Ramos (cell line): ENCODE measurements around the gene ATXN10.

ENCODE experiments used
- in situ Hi-C: fragments of 300-500 bp; cut with MboI; formaldehyde crosslinking; loops from one replicate; pipeline ENCODE4 v1.14.3; 2022; ENCODE audit warnings: low sequenced_read_pairs; ENCODE audit not compliant: unreplicated experiment

The ATXN10 gene

DNA sequence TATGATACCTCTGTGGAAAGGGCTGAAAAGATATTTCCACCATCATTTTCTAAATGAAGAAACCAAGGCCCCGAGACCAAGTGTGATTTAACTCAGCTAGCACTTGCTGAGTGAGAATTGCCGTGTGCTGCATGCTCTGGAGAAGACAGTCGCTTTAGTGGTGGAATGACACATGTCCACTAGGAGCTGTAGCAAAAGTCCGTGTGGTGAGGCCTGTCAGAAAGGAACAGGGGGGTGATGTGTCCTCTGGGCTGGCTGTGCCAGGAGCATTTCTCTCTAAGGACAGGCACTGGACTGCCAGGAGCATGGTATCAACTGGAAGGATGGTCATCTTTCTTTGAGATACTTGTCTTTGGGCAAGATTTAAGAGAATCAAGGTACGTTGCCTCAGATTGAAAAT is 72.8 kb downstream of the ATXN10 start:
- in situ Hi-C loops = no loop called here

GRCh38 chr22:45750626-45751025 is 79.0 kb downstream of the ATXN10 start:
- in situ Hi-C loops = no loop called here

GRCh38 chr22:45752036-45752435 is 80.4 kb downstream of the ATXN10 start:
- in situ Hi-C loops = no loop called here

DNA sequence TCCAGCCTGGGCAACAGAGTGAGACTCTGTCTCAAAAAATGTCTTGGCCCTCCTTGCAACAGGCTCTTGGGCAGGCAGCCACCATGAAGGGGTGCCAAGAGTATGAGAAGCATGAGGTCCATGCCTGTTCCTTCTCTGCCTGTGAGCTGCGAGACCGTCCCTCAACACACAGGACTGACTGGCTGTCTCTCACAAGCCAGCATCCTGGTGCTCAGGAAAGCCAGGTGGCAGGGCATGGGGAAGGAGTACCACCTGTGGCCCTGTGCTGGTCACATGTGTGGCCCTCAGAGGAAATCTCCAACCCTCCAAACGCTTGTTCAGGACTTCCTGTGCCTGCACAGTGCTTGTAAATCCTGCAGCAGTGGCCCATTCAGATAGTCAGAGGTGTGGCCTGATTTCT is 83.2 kb downstream of the ATXN10 start:
- in situ Hi-C loops = no loop called here

DNA sequence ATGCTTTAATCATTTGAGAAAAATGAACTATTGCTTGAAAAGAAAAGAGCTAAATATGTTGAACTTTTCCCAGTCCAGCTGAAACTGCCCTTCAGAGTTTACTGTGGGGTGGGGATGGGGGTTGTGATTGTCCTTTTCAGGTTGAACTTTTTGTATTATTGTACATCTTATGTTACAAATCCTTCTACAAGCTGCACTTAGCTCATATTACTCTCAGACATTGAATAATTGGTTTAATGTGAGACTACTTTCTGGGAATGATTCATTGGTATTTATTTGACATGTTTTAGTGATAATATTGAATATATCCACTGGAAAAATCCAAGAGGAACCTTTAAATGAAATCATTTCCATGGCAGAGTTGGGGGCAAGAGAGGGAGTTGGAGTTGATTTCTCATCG is 84.9 kb downstream of the ATXN10 start:
- in situ Hi-C loops = no loop called here

DNA sequence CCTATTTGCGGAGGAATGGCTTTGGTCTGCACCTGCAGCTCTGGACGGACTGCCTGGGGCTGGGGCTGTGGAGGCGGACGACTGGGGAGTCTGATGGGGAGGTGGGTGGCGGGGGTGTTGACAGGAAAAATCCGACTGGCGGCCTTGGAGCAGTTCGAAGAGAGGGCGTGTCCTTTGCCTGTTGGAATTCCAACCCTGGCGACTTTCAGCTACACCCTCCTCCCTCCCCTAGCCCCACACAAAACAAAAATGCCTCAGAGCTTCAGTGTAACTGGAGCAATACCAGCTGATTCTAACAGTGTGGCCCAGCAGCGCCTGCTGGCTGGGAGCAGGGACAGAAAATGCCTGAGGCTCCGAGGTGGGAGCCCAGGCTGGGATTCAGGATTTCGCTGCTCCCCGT is 85.4 kb downstream of the ATXN10 start:
- in situ Hi-C loops = no loop called here

GRCh38 chr22:45757936-45758335 is 86.3 kb downstream of the ATXN10 start:
- in situ Hi-C loops = no loop called here

DNA sequence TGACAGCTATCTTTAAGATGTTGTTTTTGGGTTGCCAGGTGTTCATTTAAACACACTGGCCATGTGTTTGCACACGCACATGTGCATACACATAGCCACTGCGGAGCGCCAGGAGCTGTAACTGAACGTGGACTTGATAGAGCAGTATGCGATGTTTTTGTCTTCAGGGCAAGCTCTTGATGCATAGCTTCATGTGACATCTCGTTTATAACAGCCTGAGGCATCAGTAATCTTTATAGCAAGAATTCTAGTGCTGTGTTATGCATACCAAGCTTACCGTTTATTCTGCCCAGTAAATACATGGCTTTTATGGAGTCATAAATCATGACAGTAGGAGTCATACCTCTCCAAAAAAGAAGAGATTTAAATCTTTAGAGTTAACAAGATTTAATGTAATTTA is 87.0 kb downstream of the ATXN10 start:
- in situ Hi-C loops = no loop called here

- in situ Hi-C loops = no loop called here
Observed at GRCh38 chr22:45760682-45761081, 89.0 kb downstream of the ATXN10 start.

DNA sequence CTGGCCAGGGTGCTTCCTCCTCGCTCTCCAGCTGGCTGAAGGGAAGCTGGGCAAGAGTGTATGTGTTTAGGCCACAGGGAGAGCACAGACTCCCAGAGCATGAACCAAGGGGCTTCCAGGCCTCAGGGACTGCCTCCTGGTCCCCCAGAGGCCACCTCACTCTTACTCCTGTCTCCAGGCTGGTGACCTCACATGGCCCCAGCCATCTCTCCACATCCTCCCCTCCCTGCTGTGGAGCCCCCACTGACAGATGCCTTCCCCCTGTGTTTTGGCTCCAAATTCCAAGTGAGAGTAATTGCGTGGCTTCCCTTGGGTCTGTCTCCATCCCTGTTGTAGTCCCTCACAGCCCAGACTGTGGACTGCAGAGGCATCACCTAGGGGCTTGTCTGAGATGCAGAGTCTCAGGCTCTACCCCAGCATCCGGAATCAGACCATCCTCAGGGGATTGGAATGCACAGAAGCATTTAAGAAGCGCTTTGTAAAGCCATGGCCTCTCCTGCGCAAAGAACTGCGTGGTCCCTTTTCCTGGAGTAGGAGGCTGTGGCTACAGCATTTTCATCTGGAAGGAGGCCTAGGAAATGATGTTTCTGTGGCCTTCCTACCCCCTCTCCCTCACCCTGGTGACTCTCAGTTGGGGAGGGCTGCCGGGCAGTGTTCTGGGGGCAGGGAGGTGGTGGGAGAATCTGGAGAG is 91.1 kb downstream of the ATXN10 start:
- in situ Hi-C loops = no loop called here

GRCh38 chr22:45763236-45763624 is 91.6 kb downstream of the ATXN10 start:
- in situ Hi-C loops = no loop called here

DNA sequence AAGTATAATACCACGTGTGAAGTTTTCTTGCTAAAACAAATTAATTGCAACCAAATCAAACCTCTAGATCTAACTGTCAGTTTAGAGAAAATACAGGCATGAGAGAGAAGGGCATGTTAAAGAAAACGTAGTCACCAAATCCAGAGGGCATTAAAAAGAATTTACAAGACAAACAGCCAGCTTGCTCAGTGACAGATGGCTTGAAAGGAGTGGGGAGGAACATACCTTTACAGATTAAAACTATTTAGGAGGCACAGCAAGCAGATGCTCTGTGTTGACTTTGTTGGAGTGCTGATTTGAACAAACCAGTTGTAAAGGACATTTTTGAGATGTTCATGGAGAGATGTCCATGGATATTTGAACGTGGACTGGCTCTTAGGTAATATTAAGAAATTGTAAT is 96.9 kb downstream of the ATXN10 start:
- in situ Hi-C loops = no loop called here

GRCh38 chr22:45769569-45770210 is 98.1 kb downstream of the ATXN10 start:
- in situ Hi-C loops = no loop called here

DNA sequence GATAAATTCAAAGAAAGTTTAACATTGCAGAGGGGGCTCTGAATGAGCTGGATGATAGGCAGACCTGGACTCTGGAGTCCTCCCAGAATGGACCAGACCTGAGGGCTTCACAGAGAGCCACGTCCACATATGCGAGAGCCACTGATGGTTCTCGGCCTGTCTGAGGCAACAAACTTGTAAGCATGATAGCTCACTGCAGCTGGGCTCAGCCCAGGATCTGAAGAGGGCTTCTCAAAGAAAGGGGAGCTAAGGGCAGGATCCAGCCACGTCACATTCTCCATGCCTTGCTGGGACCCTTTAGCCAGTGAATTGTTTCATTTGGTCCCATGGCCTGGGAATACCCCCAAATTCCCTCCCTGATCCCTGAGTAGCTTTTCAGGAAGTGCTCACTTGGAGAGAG is 98.9 kb downstream of the ATXN10 start:
- in situ Hi-C loops = no loop called here

DNA sequence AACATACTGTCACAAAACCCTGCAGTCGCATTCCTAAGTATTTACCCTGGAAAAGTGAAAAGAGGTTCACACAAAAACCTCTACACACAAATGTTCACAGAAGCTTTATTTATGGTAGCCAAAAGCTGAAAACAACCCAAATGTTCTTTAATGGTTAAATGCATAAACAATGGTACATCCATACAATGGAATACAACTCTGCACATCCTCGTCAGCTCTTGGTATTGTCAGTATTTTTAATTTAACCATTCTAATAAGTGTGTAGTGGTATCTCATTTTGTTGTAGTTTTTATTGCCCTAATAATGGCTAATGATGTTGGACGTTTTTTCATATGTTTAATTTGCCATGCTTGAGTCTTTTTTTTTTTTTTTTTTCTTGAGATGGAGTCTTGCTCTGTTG is 99.4 kb downstream of the ATXN10 start:
- in situ Hi-C loops = no loop called here

- in situ Hi-C loops = no loop called here
Observed at GRCh38 chr22:45771711-45772110, 100.1 kb downstream of the ATXN10 start.

- in situ Hi-C loops = no loop called here
Observed at GRCh38 chr22:45772743-45773142, 101.1 kb downstream of the ATXN10 start.

DNA sequence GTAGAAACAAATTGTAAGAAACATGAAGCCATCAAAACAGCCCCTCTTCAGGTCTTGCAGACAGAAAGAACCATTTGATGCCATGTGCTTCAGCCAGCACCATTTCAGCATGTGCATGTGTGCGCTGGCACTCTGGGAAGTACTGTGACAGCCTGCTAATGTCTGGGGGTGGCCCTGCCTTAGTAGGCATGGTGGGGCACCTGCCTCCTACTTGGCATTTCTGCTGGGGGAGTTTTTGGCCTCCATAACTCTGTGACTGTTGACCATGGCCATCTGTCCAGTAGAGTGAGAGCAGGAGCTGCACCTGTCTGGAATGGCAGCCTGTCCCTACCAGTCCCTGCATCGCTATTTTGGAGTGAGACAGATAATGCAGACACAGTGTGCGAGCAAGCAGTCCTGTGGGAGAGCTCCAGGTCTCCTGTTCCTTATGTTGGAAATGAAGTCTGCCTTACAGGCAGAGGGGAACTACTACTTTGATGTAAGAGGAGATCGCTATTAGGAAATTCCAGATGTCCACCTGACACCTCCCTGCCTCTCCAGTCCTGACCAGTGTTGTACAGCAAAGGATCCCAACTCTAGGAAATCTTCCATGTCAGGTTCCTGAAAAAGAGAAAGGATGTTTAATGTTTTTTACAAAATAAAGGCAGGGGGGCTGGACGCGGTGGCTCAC is 102.5 kb downstream of the ATXN10 start:
- in situ Hi-C loops = no loop called here

- in situ Hi-C loops = loop anchor here (25.0 kb wide), 2 partner anchors 812 to 987 kb away; partner anchors contain the start of gene TBC1D22A
Observed at GRCh38 chr22:45775062-45775461, 103.4 kb downstream of the ATXN10 start.

DNA sequence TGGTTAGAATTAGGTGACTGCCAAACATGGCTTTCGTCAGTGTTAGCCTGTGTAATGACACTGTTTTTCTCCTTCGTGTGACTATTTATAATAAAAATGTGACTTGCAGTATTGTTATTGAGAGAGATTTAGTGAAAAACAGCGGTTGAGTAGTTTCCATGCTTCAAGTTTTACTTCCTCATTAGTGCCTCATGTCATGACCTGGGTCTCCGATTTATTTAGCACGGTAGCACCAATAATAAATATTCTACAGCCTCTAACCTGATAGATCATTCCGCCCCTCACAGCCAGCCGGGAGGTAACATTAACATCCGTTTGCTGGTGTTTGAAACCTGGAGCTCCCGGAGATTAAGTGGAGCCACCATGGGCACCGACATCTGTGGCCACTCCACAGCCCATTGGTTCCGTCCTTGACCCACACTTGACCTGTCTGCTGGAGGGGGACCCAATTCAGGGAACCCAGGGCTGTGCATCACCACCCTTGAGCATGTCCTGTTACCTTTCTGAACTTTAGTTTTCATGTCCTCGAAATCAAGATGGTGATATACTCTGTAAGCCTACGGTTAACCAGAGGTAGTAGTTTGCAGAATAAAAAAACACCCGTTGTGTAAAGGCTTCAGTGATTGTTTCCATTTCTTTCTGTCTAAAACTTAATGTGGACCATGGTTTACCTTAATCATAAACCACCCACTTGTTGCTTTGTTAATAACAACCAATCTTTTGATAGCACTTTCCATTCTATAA is 104.1 kb downstream of the ATXN10 start:
- in situ Hi-C loops = loop anchor here (25.0 kb wide), 2 partner anchors 812 to 987 kb away; partner anchors contain the start of gene TBC1D22A

DNA sequence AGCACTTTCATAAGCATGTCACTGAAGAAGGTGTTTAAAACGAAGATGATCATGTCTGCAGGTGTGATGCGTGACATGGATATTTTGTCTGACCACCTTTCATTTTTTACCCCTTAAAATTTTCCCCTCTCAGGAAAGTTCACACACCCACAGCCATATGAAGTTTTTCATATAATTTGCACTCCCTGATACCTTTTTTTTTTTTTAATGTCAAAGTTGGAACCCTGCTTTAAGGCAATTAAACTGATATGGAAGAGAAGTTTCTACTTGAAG is 104.6 kb downstream of the ATXN10 start:
- in situ Hi-C loops = loop anchor here (25.0 kb wide), 2 partner anchors 811 to 986 kb away; partner anchors contain the start of gene TBC1D22A
